ENCODE results near the gene PAX4. TPM values are rescaled to one million over a fixed set of nuclear protein-coding genes. Genes with fewer than 3 reads are reported as not detected.

The PAX4 gene
- total and polyA plus RNA-seq, 9 of the 15 experiments (the other 6 are each of a cell fraction or from before 2014, with no cell fraction given) = not detected

- in situ Hi-C loops (cut with MboI) = no loop called here
- H3K4me2 ChIP-seq (ENCODE audit: insufficient read depth, low read length) = no peak overlapping the region
- DNase-seq (ENCODE audit: extremely low read depth in 1 of 4, low spot score in 3 of 4) = no peak
- peaks cover 23% of the 10 kb centered on the region for H4K20me1 ChIP-seq (replicated peaks; ENCODE audit: control insufficient read depth, insufficient read depth, low read length)
- H3K9ac ChIP-seq (ENCODE audit: insufficient read depth in 1 of 2, low read depth in 2 of 2, low read length in 2 of 2) = peak overlapping the region in 1 of 2 experiments; percentile 50; a peak in 2 of 4 replicates
- peaks cover 6% of the 10 kb centered on the region; the same call in 1 of the 2 replicates for H3K9me3 ChIP-seq (replicated peaks; ENCODE audit: control insufficient read depth, insufficient read depth, low read depth, low read length)
- no peak for FAIRE-seq
- H3K27me3 ChIP-seq (ENCODE audit: control insufficient read depth in 2 of 2, insufficient read depth in 2 of 2, low read length in 2 of 2) = no peaks in the 10 kb centered on the region
- H3K4me1 ChIP-seq (replicated peaks in 1 of 2; ENCODE audit: control insufficient read depth in 2 of 2, insufficient read depth in 2 of 2, low read length in 2 of 2) = peaks cover 17 to 28% of the 10 kb centered on the region in 2 experiments; a peak in 4 of 5 replicates
- POLR2A ChIA-PET = interaction anchor here (0.6 to 1.5 kb wide), 5 partner anchors 8 to 1930 kb away, joined by 3 to 5 read pairs (median 4); no protein-coding TSS in a partner anchor
- CTCF ChIA-PET (ENCODE audit: low intra/inter-chr PET ratio) = no interaction called here
- 0 out of 2 replicates have a peak, but pooled peaks have one; percentile 13 for TF ChIP-seq MAX (CRISPR knock-in tag; IDR thresholded peaks at IDR 0.05)
- peak; percentile 59 for TF ChIP-seq RBFOX2 (IDR thresholded peaks at IDR 0.05; ENCODE audit: low read depth, low read length)
- TF ChIP-seq FOXA3 (CRISPR knock-in tag; conservative IDR thresholded peaks at IDR 0.05 in 1 of 2, IDR thresholded peaks at IDR 0.05 in 1 of 2) = no peak
- peak; percentile 68 for TF ChIP-seq NFIC (IDR thresholded peaks at IDR 0.05)
- no peak for TF ChIP-seq ZNF639 (CRISPR knock-in tag; conservative IDR thresholded peaks at IDR 0.05 in 1 of 2, IDR thresholded peaks at IDR 0.05 in 1 of 2)
- WGBS (ENCODE audit: insufficient coverage, low coverage, missing lambda C conversion rate) = 96% methylated on average over 14 of the region's 14 CpGs
- H3K79me2 ChIP-seq (ENCODE audit: control insufficient read depth, insufficient read depth, low read length) = peaks cover 20% of the 10 kb centered on the region
- ATAC-seq = no peak
- peaks cover 5% of the 10 kb centered on the region for H3K9me1 ChIP-seq (ENCODE audit: control insufficient read depth, insufficient read depth, low read length)
- peaks cover 41% of the 10 kb centered on the region for H3K36me3 ChIP-seq (ENCODE audit: control insufficient read depth, insufficient read depth, low read length)
- no peak overlapping the region for H2AFZ ChIP-seq (ENCODE audit: low read depth, low read length)
- BruUV-seq (replicated peaks) = no TSS peak
- H3K27ac ChIP-seq (ENCODE audit: extremely low read depth, low read depth, low read length) = no peak overlapping the region
- no peak overlapping the region for H3K4me3 ChIP-seq
- intact Hi-C loops (cut with micrococcal nuclease) = no loop called here
Measured at GRCh38 chr7:127582361-127582760, 35.6 kb downstream of the PAX4 start.

Measured in K562 (cell line).